ENCODE results near the gene INPP5B.
A peak's percentile ranks its signal among the peaks of the same experiment; 100 is the strongest.

GRCh38 chr1:37890378-37891014 is 56.4 kb downstream of the INPP5B start:
- TF ChIP-seq POLR2A (IDR thresholded peaks at IDR 0.05): no peak
- peak in 3 of 7 experiments; percentile 25 to 68 (median 45) for TF ChIP-seq CTCF (IDR thresholded peaks at IDR 0.05)
- no peak for TF ChIP-seq POLR2AphosphoS5 (IDR thresholded peaks at IDR 0.05)
